GM20000 (cell line): ENCODE results near the gene TMEM39B.

ENCODE experiments used
- DNase-seq: peaks from one replicate; pipeline ENCODE4 v3.0.0; 2012; ENCODE audit warnings: low spot score
- CTCF ChIP-seq: IDR thresholded peaks from 2 replicates; pipeline ENCODE4 v1.5.1; 2012; ENCODE audit warnings: mild to moderate bottlenecking, control low read depth; ENCODE audit errors: extremely low read depth, missing control alignments

TMEM39B gene

GRCh38 chr1:32150847-32151246 lies 78.1 kb downstream of the TMEM39B start:
- no peak for DNase-seq
- TF ChIP-seq CTCF = no peak

GRCh38 chr1:32151319-32151787 lies 78.6 kb downstream of the TMEM39B start:
- no peak for DNase-seq

More at GRCh38 chr1:32151319-32151787, 78.6 kb downstream of the TMEM39B start:
- no peak for TF ChIP-seq CTCF
